ENCODE data around the gene SEZ6L.

DNA sequence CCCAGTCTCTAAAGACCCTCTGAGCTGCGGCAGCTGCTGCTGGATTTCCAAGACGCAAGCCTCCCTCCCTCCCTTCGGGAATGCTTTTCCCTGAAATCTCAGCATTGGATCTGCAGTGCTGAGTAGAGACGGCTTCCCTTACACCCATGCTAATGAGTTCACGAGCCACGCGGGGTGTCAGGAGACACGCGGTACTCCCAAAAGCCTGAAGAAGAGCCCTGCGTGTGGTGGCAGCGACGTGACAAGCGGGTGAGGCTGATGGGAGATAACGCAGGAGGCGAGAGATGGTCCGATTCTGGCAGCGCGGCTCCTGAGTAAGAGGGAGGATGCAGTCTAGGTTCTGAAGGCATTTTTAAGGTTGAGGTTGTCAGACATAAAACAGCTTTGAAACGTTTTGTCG is 185.4 kb downstream of the SEZ6L start:
- TF ChIP-seq, protein P1, sequence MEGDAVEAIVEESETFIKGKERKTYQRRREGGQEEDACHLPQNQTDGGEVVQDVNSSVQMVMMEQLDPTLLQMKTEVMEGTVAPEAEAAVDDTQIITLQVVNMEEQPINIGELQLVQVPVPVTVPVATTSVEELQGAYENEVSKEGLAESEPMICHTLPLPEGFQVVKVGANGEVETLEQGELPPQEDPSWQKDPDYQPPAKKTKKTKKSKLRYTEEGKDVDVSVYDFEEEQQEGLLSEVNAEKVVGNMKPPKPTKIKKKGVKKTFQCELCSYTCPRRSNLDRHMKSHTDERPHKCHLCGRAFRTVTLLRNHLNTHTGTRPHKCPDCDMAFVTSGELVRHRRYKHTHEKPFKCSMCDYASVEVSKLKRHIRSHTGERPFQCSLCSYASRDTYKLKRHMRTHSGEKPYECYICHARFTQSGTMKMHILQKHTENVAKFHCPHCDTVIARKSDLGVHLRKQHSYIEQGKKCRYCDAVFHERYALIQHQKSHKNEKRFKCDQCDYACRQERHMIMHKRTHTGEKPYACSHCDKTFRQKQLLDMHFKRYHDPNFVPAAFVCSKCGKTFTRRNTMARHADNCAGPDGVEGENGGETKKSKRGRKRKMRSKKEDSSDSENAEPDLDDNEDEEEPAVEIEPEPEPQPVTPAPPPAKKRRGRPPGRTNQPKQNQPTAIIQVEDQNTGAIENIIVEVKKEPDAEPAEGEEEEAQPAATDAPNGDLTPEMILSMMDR (optimal IDR thresholded peaks at IDR 0.05 in 1 of 3, IDR thresholded peaks at IDR 0.05 in 1 of 3, conservative IDR thresholded peaks at IDR 0.05 in 1 of 3; ENCODE audit: extremely low read depth in 1 of 3, insufficient read depth in 2 of 3, low read length in 3 of 3) = no peak
- no peak for TF ChIP-seq EZH2 (IDR thresholded peaks at IDR 0.05; ENCODE audit: low read length)
